Measurements from ENCODE around the gene CADPS.

Gene CADPS

DNA sequence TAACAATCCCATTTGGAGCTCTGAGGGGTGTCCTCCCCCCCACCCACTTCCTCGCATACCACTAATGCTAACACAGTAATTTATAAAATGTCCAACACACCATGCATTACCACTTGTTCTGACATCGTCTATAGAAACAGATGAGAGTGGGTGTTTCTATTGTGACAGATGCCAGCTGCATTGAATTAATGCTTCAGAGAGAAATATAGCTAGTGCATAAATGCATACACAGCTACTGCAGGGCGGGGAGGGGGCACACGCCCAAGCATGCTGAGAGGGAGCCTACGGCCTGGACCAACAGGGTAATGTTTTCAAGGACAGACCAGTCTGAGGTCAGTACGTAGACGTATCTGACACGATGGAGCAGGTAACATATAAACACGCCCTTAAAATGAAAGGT is 395.9 kb downstream of the CADPS start:
- TF ChIP-seq, protein P1, sequence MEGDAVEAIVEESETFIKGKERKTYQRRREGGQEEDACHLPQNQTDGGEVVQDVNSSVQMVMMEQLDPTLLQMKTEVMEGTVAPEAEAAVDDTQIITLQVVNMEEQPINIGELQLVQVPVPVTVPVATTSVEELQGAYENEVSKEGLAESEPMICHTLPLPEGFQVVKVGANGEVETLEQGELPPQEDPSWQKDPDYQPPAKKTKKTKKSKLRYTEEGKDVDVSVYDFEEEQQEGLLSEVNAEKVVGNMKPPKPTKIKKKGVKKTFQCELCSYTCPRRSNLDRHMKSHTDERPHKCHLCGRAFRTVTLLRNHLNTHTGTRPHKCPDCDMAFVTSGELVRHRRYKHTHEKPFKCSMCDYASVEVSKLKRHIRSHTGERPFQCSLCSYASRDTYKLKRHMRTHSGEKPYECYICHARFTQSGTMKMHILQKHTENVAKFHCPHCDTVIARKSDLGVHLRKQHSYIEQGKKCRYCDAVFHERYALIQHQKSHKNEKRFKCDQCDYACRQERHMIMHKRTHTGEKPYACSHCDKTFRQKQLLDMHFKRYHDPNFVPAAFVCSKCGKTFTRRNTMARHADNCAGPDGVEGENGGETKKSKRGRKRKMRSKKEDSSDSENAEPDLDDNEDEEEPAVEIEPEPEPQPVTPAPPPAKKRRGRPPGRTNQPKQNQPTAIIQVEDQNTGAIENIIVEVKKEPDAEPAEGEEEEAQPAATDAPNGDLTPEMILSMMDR (conservative IDR thresholded peaks at IDR 0.05; ENCODE audit: low read length): no peak
- no peak overlapping the region for H3K4me3 ChIP-seq (ENCODE audit: low read length)
- DNase-seq (ENCODE audit: low read depth): no peak

DNA sequence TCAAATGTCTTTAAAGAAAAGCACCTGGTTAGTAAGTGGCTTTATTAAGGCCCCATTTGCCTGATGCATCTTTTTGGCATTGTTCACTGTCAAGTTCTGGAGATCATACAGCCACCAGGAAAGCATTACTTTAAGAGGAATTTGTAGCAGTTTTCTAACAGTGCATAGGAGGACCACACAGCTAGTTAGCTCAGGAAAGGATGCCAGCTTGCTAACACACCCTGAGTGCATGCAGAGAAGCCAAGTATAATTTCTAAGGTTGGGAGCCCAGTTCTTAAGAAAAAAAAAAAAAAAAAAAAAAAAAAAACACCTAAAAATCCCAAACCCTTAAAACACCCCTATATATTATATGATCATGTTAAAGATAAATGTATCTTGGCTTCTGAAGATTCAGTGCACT is 399.9 kb downstream of the CADPS start:
- TF ChIP-seq, protein P1 (conservative IDR thresholded peaks at IDR 0.05; ENCODE audit: low read length): no peak

DNA sequence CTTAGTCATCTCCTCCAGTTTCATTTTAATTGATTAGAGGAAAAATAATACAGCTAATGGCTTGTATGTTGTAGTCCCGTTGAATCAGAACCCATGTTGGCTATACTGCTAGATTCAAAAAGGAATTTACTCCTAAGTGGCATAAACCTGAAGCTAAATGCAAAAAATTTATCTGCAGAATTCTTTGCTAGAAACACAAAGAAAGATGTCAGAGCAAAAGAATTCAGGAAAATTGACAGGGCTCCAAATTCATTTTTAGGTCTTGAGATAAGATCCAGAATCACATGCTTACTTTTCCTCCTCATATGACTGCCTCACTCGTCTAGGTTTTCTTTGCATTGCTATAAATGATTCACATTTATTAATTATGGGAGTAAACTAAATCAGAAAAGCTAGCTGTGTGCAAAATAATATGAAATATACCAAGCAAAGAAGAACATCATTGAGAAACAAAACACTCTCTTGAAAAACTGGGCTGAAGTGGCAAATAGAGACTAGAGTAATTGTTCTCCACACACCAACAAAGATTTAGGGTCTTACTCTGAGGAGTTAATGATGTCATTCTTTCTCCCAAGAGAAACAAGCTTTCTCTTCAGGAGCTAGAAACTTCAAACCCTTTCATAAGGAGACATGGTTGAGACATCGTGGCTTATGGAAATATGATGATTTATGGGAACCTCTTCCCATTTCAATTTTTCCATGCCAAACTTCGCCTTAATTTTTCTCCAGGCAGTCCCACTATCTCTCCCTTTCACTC is 407.1 kb downstream of the CADPS start:
- no peak overlapping the region for H3K4me3 ChIP-seq (ENCODE audit: low read length)
- TF ChIP-seq, protein P1 (conservative IDR thresholded peaks at IDR 0.05; ENCODE audit: low read length): no peak
- no peak for DNase-seq (ENCODE audit: low read depth)

More for the DNA sequence above, 399.9 kb downstream of the CADPS start:
- no peak for DNase-seq (ENCODE audit: low read depth)
- H3K4me3 ChIP-seq (ENCODE audit: low read length): no peak overlapping the region

DNA sequence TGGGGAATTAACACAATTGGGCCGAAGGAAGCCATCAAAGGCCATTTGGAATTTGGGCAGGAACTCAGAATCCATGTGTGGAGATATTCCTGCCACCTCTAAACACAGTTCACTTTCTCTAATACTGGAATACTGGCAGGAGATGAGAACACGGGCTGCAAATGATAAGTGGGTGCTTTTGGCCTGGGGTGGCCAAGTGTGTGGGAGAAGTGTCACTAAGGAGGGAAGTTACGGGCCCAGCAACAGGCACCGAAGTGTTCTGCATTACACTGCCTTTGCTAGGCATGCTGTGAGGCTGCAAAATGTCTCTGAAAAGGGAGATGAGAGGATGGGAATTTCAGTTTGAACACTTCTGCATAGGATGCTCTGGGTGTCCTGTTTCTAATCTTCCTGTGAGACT is 412.4 kb downstream of the CADPS start:
- TF ChIP-seq, protein P1 (conservative IDR thresholded peaks at IDR 0.05; ENCODE audit: low read length): no peak
- no peak overlapping the region for H3K4me3 ChIP-seq (ENCODE audit: low read length)
- DNase-seq (ENCODE audit: low read depth): no peak

DNA sequence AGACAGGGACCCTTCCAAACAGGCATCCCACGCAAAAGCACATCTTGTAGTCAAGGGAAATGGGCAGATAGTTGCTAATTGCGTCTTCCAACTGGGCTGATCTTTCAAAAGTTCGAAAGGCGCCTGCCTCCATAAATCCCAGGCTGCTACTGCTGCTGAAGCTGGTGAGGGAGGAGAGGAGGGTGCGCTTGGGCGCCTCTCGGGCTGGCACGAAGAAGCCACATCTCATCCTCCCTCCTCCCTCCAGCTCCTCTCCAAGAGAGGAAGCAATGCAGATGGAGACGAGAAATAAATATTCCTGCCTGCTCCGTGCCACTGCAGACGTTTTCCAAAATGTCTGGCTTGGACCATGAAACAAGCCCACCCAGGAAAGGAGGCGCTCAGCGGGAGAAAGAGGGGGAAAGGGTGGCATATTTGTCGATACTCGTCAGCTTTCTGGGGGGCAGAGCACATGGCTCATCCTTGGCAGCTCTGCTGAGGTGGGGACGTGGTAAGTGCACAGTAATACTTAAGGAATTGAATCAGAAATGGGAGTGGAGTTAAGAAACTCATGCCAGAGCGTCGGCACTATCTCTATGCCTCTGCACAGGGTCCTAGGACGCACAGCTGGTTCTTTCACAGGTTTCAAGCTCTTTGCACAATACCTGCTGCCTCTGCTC is 413.0 kb downstream of the CADPS start:
- DNase-seq (ENCODE audit: low read depth): no peak
- no peak overlapping the region for H3K4me3 ChIP-seq (ENCODE audit: low read length)
- TF ChIP-seq, protein P1 (conservative IDR thresholded peaks at IDR 0.05; ENCODE audit: low read length): no peak

DNA sequence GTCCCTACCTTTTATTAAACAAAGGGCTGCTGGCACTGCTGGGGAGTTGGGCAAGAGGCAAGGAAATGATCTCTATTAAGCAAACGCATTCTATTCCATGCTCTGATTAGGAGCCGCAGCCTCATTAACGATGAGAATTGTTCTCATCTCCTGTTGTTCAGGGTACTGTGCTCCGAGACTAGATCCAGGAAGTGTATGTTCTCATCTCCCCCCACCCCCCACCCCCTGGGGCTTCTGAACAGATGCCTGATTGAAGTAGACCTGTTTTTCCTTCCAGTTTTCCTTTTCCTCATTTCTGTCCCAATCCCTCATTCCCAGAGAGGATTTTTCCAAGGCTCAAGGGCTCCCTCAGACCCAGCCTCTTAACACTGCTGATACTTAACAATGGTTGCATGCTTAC is 420.3 kb downstream of the CADPS start:
- TF ChIP-seq, protein P1 (conservative IDR thresholded peaks at IDR 0.05; ENCODE audit: low read length): no peak
- H3K4me3 ChIP-seq (ENCODE audit: low read length): no peak overlapping the region
- DNase-seq (ENCODE audit: low read depth): no peak

DNA sequence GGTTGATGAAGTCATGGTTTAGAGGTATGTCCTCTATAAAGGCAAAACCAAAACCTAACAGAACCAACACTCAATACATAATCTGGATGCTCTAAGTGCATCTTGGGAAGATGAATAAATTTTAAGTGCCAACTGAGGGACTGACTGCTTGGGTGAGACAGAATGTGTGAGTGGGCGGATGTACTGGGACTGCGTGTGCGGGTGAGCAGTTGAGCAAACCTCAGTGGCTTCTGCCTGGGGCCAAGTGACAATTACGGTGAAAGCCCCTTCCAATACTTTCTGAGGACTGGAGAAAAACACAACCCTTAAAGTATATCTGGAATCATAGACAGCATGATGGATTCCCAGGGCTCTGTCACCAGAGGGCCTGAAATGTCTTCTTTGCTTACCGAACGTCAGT is 421.8 kb downstream of the CADPS start:
- TF ChIP-seq, protein P1 (conservative IDR thresholded peaks at IDR 0.05; ENCODE audit: low read length): no peak
- no peak for DNase-seq (ENCODE audit: low read depth)
- no peak overlapping the region for H3K4me3 ChIP-seq (ENCODE audit: low read length)

Data from AG10803 (cell line).